Measurements from ENCODE around the gene TCERG1L.

The TCERG1L gene

DNA sequence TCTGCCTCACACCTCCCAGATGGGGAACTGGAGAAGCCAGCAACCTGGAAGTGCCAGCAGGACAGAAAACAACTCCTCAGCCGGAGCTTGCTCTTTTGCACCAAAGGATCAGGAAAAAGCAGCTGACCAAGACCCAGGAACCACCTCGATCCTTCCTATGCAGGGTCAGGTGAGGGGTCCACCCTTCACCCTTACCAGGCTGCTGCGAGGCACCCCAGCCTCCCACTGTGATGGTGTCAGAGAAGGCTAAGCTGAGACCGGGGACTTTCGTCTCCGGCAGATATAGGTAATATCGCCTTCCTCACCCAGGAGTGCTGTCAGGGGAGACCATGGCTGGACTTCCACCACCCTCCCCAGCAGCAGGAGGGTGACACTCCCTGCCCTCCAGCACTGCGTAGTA, 254.7 kb downstream of the TCERG1L start:
- DNase-seq, result no peak

DNA sequence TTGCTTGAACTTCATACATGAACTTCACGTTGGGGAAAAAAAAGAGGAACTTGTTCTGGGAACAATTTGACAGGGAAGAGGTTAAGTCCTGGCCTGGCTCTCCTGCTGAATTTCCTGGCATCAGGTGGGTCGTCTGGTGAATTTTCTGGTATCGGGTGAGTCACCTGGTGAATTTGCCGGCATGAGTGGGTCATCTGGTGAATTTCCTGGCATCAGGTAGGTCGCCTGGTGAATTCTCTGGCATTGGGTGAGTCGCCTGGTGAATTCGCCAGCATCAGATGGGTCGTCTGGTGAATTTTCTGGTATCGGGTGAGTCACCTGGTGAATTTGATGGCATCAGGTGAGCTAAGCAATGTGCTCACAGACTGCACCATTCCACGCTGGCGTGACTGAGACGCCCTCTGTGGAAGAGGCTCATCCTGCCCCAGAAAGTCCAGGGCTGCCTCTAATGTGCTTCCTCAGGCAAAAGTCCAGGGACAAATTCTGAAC, 255.4 kb downstream of the TCERG1L start:
- DNase-seq, result no peak

- no peak for DNase-seq
These were observed 256.1 kb downstream of the TCERG1L start for GRCh38 chr10:131055437-131055836.

GRCh38 chr10:131053192-131053591, 258.3 kb downstream of the TCERG1L start:
- DNase-seq, result no peak

DNA sequence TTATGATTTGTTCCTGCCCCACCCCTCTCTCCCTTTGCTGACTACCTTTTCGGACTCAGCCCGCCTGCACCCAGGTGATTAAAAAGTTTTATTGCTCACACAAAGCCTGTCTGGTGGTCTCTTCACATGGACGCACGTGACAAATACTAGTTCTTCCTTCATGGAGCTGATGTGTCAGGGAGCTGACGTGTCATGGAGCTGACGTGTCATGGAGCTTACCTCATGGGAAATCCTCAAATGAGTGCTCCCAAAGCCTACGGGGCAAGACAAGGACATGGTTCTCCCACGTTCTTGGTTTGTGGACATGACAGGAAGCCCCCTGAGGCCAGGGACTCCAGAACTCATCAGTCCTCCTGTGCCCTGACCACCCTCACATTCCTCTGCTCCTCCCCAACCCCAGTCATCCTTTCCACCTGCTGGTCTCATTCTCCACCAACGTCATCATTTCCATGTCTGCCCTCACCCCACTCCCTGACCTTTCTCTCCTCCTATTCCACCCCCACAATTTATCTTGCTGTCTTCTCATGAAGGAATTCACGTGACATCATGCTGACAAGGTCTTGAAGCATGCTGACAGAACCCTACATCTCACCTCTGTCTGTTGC, 261.3 kb downstream of the TCERG1L start:
- no peak for DNase-seq

DNA sequence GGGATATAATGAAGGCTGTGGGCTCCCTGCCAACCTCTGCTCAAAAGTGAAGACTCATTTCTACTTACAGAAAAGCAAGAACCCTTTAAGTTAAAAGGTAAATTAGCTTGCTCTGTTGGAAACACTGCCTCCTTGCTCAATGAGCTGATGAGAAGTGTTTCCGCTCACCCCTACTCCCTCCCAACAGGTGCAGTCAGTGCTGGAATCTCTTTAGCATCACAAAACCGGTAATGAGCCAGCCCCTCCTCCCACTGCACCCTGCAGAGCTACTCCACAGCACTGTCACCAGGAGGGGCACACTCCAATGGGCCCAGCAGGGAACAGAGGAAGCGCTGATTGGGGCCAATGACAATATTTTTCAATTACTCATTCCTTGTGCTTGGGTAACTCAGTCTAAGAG, 262.5 kb downstream of the TCERG1L start:
- DNase-seq, result no peak

DNA sequence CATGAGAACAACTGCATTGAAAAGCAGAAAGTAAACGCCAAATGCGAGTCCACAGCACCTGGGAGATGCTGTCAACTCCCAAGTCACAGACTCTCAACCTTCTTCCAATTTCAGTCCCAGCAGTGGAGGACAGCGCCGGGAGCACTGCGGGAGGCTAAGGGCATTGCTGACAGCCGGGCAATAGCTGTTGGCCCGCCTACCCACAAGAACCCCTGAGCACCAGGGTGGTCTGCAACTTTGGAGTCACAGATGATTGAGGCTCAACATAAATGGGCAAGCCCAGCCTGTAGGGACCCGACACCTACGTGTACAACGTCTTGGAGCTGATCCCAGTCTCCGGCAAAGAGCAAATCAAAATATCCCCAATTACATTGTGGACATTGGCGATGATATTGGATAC, 262.9 kb downstream of the TCERG1L start:
- DNase-seq, result no peak

GRCh38 chr10:131047501-131047900, 264.0 kb downstream of the TCERG1L start:
- no peak for DNase-seq

DNA sequence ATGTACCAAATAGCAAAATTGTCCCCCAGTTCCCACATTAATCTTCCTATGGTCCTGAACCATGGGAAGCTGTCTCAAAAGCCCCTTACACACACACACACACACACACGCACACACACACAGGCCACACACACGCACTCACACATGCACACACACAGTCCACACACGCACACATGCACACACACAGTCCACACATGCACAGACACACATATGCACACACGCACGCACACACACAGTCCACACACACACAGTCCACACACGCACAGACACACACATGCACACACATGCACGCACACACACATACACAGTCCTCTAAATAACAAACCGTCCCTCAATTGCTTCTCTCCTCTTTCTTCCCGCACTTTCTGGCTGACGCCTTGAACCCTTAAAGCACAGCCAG, 265.3 kb downstream of the TCERG1L start:
- no peak for DNase-seq

DNA sequence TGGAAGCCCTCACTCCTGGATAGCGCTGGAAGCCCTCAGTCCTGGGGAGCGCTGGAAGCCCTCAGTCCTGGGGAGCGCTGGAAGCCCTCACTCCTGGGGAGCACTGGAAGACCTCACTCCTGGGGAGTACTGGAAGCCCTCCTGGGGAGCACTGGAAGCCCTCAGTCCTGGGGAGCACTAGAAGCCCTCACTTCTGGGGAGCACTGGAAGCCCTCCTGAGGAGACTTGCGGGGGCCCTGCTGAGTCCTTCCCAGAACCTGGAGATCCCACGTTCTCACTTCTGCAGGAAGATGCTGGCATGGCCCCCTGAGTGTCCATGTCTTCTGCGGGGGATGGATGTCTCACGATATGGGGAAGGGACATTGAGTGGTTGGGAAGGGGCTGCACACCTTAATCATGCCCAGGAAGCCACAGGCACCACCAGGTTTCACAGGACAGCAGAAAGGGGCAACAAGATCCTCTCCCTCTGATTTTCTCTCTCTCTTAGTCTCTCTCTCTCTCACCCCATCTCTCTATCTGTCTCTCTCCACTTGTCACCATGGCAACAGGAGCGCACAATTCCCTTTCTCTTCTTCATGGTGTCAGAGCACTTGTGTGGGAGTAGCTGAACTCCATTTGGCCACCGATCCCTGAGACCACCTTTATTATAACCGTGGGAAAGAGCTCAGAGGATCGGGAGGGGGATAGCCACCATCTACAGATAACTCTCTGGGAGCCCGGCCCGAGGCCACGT, 267.0 kb downstream of the TCERG1L start:
- no peak for DNase-seq

GRCh38 chr10:131043039-131043691, 268.4 kb downstream of the TCERG1L start:
- DNase-seq, result no peak

All from activated CD4-positive, alpha-beta T cell treated with anti-CD3 and anti-CD28 coated beads for 1 hour (primary cell).